Bronchial epithelial cell (primary cell): ENCODE measurements around the gene MSN. TPM values are rescaled to one million over a fixed set of nuclear protein-coding genes. Genes with fewer than 3 reads are reported as not detected.

ENCODE experiments used
- DNase-seq: peaks from one replicate; pipeline ENCODE4 v3.0.0-alpha.2; 2010; ENCODE audit warnings: low read depth
- FAIRE-seq: peaks from 2 replicates; lab custom pipeline; 2011; peaks lifted over from hg19 to GRCh38; lab: Jason Lieb, UNC
- H3K27me3 ChIP-seq: 2 replicates; pipeline ENCODE4 v1.5.1; 2011; ENCODE audit warnings: low read length; ENCODE audit not compliant: control insufficient read depth, insufficient read depth
- H3K36me3 ChIP-seq: 2 replicates; pipeline ENCODE4 v1.5.1; 2011; ENCODE audit warnings: low read length; ENCODE audit not compliant: control insufficient read depth, insufficient read depth
- H3K4me3 ChIP-seq: 2 replicates; pipeline ENCODE4 v1.5.1; 2011; ENCODE audit warnings: mild to moderate bottlenecking, low read depth, low read length, control low read depth
- total RNA-seq: library from RNA; depleted of rRNA; stranded (reverse); fragments of >200 nt; gene quantifications from 2 replicates; pipeline ENCODE4 v1.2.1, GENCODE V29; 2014
- TF ChIP-seq, protein P1 (sequence below): IDR thresholded peaks from 2 replicates; pipeline ENCODE4 v1.5.1; 2011; ENCODE audit warnings: mild to moderate bottlenecking, moderate library complexity, low read length, control low read depth, inconsistent platforms; ENCODE audit not compliant: insufficient read depth, severe bottlenecking

MSN gene
- total RNA-seq, 1 donor from 2014 or later: 86.1 TPM

- FAIRE-seq (no peak), DNase-seq (peak; percentile 70)
- Histone ChIP-seq H3K4me3 (no peak overlapping the region), H3K27me3 (no peaks in the 10 kb centered on the region), H3K36me3 (no peaks in the 10 kb centered on the region)
- TF ChIP-seq, protein P1, sequence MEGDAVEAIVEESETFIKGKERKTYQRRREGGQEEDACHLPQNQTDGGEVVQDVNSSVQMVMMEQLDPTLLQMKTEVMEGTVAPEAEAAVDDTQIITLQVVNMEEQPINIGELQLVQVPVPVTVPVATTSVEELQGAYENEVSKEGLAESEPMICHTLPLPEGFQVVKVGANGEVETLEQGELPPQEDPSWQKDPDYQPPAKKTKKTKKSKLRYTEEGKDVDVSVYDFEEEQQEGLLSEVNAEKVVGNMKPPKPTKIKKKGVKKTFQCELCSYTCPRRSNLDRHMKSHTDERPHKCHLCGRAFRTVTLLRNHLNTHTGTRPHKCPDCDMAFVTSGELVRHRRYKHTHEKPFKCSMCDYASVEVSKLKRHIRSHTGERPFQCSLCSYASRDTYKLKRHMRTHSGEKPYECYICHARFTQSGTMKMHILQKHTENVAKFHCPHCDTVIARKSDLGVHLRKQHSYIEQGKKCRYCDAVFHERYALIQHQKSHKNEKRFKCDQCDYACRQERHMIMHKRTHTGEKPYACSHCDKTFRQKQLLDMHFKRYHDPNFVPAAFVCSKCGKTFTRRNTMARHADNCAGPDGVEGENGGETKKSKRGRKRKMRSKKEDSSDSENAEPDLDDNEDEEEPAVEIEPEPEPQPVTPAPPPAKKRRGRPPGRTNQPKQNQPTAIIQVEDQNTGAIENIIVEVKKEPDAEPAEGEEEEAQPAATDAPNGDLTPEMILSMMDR: no peak
These were observed 21.0 kb downstream of the MSN start for GRCh38 chrX:65688403-65688871.

DNA sequence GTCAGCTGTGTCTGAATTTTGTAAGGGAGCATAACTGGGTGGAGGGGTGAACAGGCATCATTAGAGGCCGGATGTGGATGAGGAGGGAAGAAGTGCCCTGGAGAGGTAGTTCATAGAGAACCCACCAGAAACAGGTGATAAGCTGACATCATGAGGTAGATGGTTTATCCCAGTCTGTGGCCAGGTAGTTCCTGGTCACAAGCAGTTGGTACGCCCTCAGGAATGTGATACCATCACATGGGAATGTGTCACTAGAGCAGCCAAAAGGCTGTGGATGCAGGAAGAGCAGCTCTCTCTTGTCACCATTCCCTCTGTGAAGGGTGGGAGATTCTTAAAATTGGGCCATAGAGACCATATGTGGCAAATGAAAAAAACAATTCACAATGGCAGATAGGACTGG, 21.9 kb downstream of the MSN start:
- H3K27me3 ChIP-seq: no peaks in the 10 kb centered on the region
- TF ChIP-seq, protein P1: no peak
- DNase-seq (peak; percentile 42), FAIRE-seq (no peak)
- H3K36me3 ChIP-seq: no peaks in the 10 kb centered on the region
- no peak overlapping the region for H3K4me3 ChIP-seq

DNA sequence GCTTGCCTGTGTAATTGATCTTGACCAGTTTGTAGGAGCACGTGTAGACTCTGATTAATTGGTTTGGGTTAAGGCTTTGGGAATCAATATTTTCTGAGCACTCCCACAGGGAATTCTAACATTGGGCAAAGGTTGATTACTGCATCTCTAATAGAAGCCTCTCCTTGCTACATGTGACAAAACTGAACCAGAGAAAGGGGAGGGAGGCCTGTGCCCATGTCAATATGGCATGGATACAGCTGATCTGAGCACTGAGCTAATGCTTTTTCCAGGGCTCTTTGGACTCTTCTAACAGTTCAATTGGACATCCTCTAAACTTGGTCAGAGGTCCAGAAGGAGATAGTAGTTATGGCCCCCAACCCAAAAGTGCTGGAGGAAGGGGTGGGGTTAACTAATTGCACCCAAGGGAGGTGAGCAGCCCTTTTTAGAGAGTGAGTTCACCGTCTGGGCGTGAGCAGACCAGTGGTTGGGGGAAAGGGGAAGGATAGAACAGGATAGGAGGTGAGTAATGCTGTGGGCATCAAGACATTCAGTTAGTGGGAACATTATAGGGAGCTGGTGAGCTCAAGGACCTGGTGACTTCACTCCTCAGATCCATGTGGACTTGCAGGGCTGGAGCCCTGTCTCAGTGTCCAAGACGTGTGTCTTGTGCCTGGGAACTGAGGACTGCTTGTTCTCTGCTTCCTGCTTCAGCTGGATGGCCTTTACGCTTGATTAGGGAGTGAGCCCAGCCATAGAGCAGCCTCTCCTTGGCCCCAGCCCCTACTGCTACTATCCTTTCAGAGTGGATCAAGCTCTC, 22.8 kb downstream of the MSN start:
- Histone ChIP-seq H3K27me3 (no peaks in the 10 kb centered on the region), H3K36me3 (no peaks in the 10 kb centered on the region), H3K4me3 (no peak overlapping the region)
- TF ChIP-seq, protein P1: no peak
- DNase-seq: peak; percentile 83
- FAIRE-seq: no peak

DNA sequence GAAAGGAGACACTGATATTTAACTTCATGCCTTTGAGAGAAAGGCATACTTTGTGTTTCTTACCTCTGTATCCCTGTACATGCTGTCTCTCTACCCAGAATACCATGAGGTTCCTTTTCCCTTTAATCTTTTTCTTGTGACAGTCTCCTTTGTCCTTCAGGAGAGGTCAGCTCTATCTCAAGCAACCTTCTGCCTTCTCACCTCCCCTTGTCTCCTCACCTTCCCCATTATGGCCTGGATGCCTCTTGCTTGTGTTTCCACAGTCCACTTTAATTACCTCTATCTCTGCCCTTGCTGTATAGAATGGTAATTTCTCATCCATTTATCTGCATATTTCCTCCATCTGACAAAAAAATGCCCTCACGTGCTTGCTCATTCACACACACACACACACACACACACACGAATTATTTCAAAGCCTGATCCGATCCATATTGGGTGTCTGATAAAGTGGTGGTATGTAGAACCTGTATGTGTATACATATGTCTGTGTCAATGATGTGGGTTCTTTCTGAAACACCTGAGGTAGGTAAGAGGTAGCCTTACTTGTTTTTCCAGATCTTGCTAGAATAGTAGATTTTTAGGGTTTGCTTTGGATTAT, 28.5 kb downstream of the MSN start:
- H3K36me3 ChIP-seq: peaks cover 1% of the 10 kb centered on the region
- TF ChIP-seq, protein P1: no peak
- no peaks in the 10 kb centered on the region for H3K27me3 ChIP-seq
- DNase-seq (no peak), FAIRE-seq (no peak)
- H3K4me3 ChIP-seq: no peak overlapping the region

DNA sequence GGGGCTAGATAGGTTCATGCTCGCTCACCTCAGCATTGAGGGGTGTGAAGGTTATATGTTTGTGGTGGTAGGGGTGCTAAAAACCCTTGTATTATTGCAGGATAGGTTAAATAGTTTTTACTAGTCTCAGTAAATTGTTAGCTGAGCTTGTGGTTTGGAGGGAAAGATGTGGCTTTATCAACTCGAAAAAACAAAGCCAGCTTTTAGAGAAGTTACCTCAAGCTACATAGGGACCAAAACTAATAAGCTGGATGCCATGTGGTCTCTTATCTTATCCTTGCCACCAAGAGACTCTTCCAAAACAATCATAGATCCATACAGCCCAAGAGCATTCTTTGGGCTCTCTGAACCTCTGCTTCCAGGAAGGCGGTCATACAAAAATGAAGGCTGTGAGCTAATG, 29.2 kb downstream of the MSN start:
- no peak for DNase-seq
- no peak for FAIRE-seq

More for the DNA sequence above, 29.2 kb downstream of the MSN start:
- TF ChIP-seq, protein P1: no peak
- Histone ChIP-seq H3K4me3 (no peak overlapping the region), H3K27me3 (no peaks in the 10 kb centered on the region), H3K36me3 (peaks cover 1% of the 10 kb centered on the region)
